RPMI7951 (cell line): ENCODE measurements around the gene ERMARD. TPM values are rescaled to one million over a fixed set of nuclear protein-coding genes. Genes with fewer than 3 reads are reported as not detected.

Experiments used
- DNase-seq: peaks from one replicate; pipeline ENCODE4 v3.0.0-alpha.2; 2012; ENCODE audit warnings: low read depth
- total RNA-seq: library from RNA; depleted of rRNA; stranded (reverse); fragments of >200 nt; shearing (Covaris generic); gene quantifications from 2 replicates; pipeline ENCODE4 v1.2.3, GENCODE V29; 2014

Gene ERMARD
- total RNA-seq, 1 experiment from 2014 or later: 15.9 TPM

- no peak for DNase-seq
Measured at GRCh38 chr6:169802790-169803189, 51.4 kb downstream of the ERMARD start.

- DNase-seq: no peak
Measured at GRCh38 chr6:169803271-169803811, 51.9 kb downstream of the ERMARD start.

- DNase-seq: no peak
Measured at GRCh38 chr6:169803816-169804340, 52.5 kb downstream of the ERMARD start.

- DNase-seq: no peak
Measured at GRCh38 chr6:169804427-169804826, 53.0 kb downstream of the ERMARD start.

GRCh38 chr6:169805242-169805838, 53.9 kb downstream of the ERMARD start:
- DNase-seq: no peak

- no peak for DNase-seq
Measured at GRCh38 chr6:169806701-169807100, 55.3 kb downstream of the ERMARD start.

GRCh38 chr6:169807229-169807628, 55.8 kb downstream of the ERMARD start:
- DNase-seq: no peak

GRCh38 chr6:169807699-169808607, 56.5 kb downstream of the ERMARD start:
- DNase-seq: no peak

GRCh38 chr6:169808608-169808967, 57.2 kb downstream of the ERMARD start:
- no peak for DNase-seq

- DNase-seq: no peak
Measured at GRCh38 chr6:169809386-169809785, 58.0 kb downstream of the ERMARD start.

- DNase-seq: no peak
Measured at GRCh38 chr6:169810066-169810989, 58.9 kb downstream of the ERMARD start.

- DNase-seq: no peak
Measured at GRCh38 chr6:169811072-169811471, 59.6 kb downstream of the ERMARD start.

- DNase-seq: no peak
Measured at GRCh38 chr6:169811521-169812256, 60.3 kb downstream of the ERMARD start.

GRCh38 chr6:169812257-169812644, 60.8 kb downstream of the ERMARD start:
- no peak for DNase-seq

GRCh38 chr6:169813969-169814368, 62.5 kb downstream of the ERMARD start:
- DNase-seq: no peak

- DNase-seq: no peak
Measured at GRCh38 chr6:169816054-169816453, 64.6 kb downstream of the ERMARD start.

- DNase-seq: no peak
Measured at GRCh38 chr6:169816975-169817374, 65.6 kb downstream of the ERMARD start.

- no peak for DNase-seq
Measured at GRCh38 chr6:169820358-169820757, 68.9 kb downstream of the ERMARD start.

- DNase-seq: no peak
Measured at GRCh38 chr6:169824021-169824420, 72.6 kb downstream of the ERMARD start.

GRCh38 chr6:169824848-169825557, 73.6 kb downstream of the ERMARD start:
- no peak for DNase-seq
